Ovary (tissue), 9 donors: ENCODE data around the gene CACNA2D3. TPM values are rescaled to one million over a fixed set of nuclear protein-coding genes. Genes with fewer than 3 reads are reported as not detected.

Experiments
- DNase-seq, 5 donors: peaks; one replicate each; pipeline ENCODE4 v3.0.0-alpha.2; 2019 to 2020
- H3K27ac ChIP-seq, 2 donors: fragments of 200-600 bp; one replicate each; pipeline versions ENCODE4 v1.5.1 to v1.8.0; 2019 to 2022
- H3K27me3 ChIP-seq: fragments of 200-600 bp; one replicate; pipeline ENCODE4 v1.8.0; 2022
- H3K36me3 ChIP-seq: fragments of 200-600 bp; sonication (generic); one replicate; pipeline ENCODE4 v1.5.1; 2019
- H3K4me1 ChIP-seq: one replicate; pipeline ENCODE4 v1.8.1; 2013; ENCODE audit warnings: mild to moderate bottlenecking, moderate library complexity; ENCODE audit not compliant: insufficient read depth
- H3K4me3 ChIP-seq: fragments of 200-600 bp; sonication (generic); one replicate; pipeline ENCODE4 v1.5.1; 2017
- H3K9me3 ChIP-seq, 2 donors: fragments of 200-600 bp in 1 of 2; sonication (generic) in 1 of 2; one replicate each; pipeline versions ENCODE4 v1.5.1 to v1.8.1; 2013 to 2019; ENCODE audit warnings: mild to moderate bottlenecking in 1 of 2, moderate library complexity in 1 of 2
- EP300 ChIP-seq: sonication (generic); formaldehyde crosslinking; IDR thresholded peaks from one replicate; pipeline ENCODE4 v1.6.1; 2017; ENCODE audit warnings: antibody characterized with exemption
- POLR2A ChIP-seq: fragments of 450-650 bp; IDR thresholded peaks from one replicate; pipeline ENCODE4 v1.6.1; 2017; ENCODE audit warnings: antibody characterized with exemption, mild to moderate bottlenecking, moderate library complexity
- WGBS, 3 donors: extraction: QIAGEN DNeasy Blood & Tissue Kit in 1 of 3; methylation state at CpG; one replicate each; pipeline versions ENCODE4 v1.1.5 to v1.1.7; 2013 to 2017; 5-methylcytosine and 5-hydroxymethylcytosine counted together
- intact Hi-C, 4 donors: fragments of 100-400 bp; cut with DNase I; formaldehyde crosslinking; loops; one replicate each; pipeline versions ENCODE4 v1.11.0 to v1.15.1; 2022 to 2023
- polyA plus RNA-seq, 2 donors: library from polyadenylated mRNA; stranded (reverse); fragments of 200-250 nt in 1 of 2; fragments of 350-450 nt in 1 of 2; fragmentation: Illumina TruSeq in 1 of 2; extraction: RNeasy Lipid Tissue Mini Kit (QIAGEN cat#74804) in 1 of 2; gene quantifications; one replicate each; pipeline ENCODE4 v1.2.3, GENCODE V29; 2013 to 2014
- total RNA-seq, 7 donors: library from RNA; depleted of rRNA in 2 of 7; stranded (reverse); fragments of >200 nt in 2 of 7; fragmentation: NEBNext Ultra II Directional in 3 of 7; extraction: Animal tissue kit (Norgen Biotek cat#: 25700) in 3 of 7; gene quantifications; one replicate each; pipeline versions ENCODE4 v1.1.0 to v1.2.4, GENCODE V29; 2016 to 2023
- TF ChIP-seq, protein P1 (sequence below), 3 donors: fragments of 450-650 bp in 2 of 3; fragments of 200-600 bp in 1 of 3; IDR thresholded peaks; one replicate each; pipeline versions ENCODE4 v1.5.1 to v1.8.0; 2016 to 2022; ENCODE audit warnings: antibody characterized with exemption in 3 of 3, mild to moderate bottlenecking in 1 of 3
- donor health status: DM: no; HTN: no; CAD: no; lungs with moderate emphysema.
- donor health status: DM: no; HTN: no; CAD: no.
- donor health status: Bipolar disorder and iron deficiency.
- donor health status: DM: yes; HTN: yes; CAD: no.
- donor health status: DM: no; HTN: no; CAD: no.
- donor health status: DM: yes; HTN: yes; CAD: no.

Gene CACNA2D3
- total and polyA plus RNA-seq, 9 donors, result 2.0 to 10.1 (median 4.7) TPM

DNA sequence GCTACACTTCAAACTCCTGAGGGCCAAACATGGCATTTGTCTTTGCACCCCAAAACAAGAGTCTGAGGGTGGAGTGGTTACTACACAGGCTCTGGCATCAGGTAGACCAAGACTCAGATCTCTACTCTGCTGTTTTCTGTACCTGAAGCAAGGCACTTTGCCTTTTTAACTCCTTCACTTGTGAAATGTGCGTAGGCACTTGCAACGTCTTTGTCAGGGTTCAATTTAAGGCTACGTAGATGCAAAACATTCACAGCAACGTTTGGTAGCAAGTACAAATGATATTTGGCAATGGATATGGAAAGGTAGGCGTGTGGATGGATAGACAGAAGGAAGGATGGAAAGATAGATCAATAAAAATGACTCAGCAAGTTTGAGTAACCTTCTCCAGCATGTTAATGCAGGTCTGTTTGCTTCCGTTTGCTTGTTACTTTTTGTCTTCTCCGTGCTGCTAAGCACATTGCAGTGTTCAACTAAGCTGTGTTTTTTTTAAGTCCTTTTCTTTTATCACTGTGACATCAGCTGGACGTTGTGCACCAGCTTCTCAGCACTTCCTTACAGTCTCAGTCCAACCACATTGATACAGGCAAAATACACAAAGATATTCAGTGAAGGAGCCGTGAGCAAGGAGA, 704.8 kb downstream of the CACNA2D3 start:
- peaks cover 0 to 4% of the 10 kb centered on the region in 2 donors for H3K9me3 ChIP-seq
- TF ChIP-seq POLR2A (no peak), EP300 (no peak)
- TF ChIP-seq, protein P1, sequence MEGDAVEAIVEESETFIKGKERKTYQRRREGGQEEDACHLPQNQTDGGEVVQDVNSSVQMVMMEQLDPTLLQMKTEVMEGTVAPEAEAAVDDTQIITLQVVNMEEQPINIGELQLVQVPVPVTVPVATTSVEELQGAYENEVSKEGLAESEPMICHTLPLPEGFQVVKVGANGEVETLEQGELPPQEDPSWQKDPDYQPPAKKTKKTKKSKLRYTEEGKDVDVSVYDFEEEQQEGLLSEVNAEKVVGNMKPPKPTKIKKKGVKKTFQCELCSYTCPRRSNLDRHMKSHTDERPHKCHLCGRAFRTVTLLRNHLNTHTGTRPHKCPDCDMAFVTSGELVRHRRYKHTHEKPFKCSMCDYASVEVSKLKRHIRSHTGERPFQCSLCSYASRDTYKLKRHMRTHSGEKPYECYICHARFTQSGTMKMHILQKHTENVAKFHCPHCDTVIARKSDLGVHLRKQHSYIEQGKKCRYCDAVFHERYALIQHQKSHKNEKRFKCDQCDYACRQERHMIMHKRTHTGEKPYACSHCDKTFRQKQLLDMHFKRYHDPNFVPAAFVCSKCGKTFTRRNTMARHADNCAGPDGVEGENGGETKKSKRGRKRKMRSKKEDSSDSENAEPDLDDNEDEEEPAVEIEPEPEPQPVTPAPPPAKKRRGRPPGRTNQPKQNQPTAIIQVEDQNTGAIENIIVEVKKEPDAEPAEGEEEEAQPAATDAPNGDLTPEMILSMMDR (IDR thresholded peaks at IDR 0.05), result no peak
- WGBS, 3 donors, result 69 to 77% (median 75%) methylated on average over 9 of the region's 9 CpGs

DNA sequence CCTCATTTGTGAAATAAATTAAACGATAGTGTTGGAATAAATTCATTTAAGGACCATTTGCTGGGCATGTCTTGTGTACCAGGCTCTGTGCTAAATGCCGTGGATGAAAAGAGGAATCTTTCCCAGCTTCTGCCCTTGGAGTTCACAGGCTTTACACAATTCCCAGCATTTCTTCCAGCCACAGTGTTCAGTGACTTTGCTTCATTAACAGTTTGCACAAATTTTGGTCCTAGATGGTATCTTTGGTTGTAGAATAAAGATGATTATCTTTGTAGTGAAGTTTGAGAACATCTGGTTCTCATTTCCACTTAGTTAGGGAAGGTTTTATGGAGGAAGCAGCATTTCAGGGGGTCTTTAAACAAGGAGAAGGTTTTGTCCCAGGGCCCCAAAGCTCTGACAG, 705.4 kb downstream of the CACNA2D3 start:
- H3K4me3 ChIP-seq, result no peak overlapping the region
- H3K9me3 ChIP-seq, result peaks cover 0 to 4% of the 10 kb centered on the region in 2 donors
- TF ChIP-seq, protein P1 (IDR thresholded peaks at IDR 0.05), result no peak
- TF ChIP-seq EP300, result no peak
- TF ChIP-seq POLR2A, result no peak
- H3K36me3 ChIP-seq, result no peaks in the 10 kb centered on the region
- WGBS, 3 donors, result 74 to 85% (median 81%) methylated on average over 2 of the region's 2 CpGs
- no peaks in the 10 kb centered on the region for H3K27me3 ChIP-seq
- no peak overlapping the region for H3K27ac ChIP-seq
- no peaks in the 10 kb centered on the region for H3K4me1 ChIP-seq
- no peak for DNase-seq
- intact Hi-C loops, result no loop called here

More for the DNA sequence above, 704.8 kb downstream of the CACNA2D3 start:
- Histone ChIP-seq H3K4me1 (no peaks in the 10 kb centered on the region), H3K27me3 (no peaks in the 10 kb centered on the region), H3K36me3 (no peaks in the 10 kb centered on the region), H3K4me3 (no peak overlapping the region), H3K27ac (no peak overlapping the region)
- intact Hi-C loops, result no loop called here
- DNase-seq, result no peak

DNA sequence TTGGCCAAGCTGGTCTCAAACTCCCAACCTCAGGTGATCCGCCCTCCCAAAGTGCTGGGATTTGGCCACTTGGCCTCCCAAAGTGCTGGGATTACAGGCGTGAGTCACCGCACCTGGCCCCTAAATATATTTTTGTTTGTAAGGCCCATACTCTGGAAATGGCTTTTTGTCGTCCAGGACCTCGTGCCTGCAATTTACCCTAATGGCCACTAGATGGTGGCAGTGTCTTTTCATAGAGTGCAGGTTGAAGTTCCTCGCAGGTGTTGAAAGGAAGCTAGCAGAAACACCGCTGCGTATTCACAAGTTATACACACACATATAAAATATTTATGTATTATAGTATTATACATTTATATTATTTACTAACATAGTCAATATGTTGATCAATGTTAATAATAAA, 708.3 kb downstream of the CACNA2D3 start:
- 75 to 82% (median 75%) methylated on average over 8 of the region's 8 CpGs for WGBS, 3 donors
- Histone ChIP-seq H3K27ac (no peak overlapping the region), H3K4me3 (no peak overlapping the region), H3K27me3 (no peaks in the 10 kb centered on the region), H3K36me3 (no peaks in the 10 kb centered on the region), H3K4me1 (no peaks in the 10 kb centered on the region), H3K9me3 (peaks cover 0 to 4% of the 10 kb centered on the region in 2 donors)
- no peak for DNase-seq
- TF ChIP-seq POLR2A (no peak), EP300 (no peak)
- TF ChIP-seq, protein P1 (IDR thresholded peaks at IDR 0.05), result no peak
- intact Hi-C loops, result no loop called here

DNA sequence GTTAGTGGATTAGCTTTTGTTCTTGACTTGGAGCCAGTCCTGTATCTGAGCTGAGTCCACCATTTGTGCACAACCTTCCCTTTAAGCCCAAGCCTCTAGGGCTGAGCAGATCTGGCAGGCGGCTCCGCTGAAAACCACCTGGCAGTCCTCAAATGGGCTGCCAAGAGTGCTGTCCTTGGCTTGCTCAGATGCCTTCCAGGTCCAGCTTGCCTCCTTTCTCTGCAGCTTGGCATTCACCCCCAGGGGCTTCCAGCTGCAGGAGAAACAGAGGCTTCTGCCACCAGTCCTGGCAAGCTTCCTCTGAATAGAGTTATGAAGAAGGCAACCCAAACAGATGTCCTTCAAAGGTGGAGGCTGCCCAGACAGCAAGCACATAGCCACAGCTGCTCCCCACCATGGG, 708.8 kb downstream of the CACNA2D3 start:
- no peaks in the 10 kb centered on the region for H3K27me3 ChIP-seq
- no peak for DNase-seq
- peaks cover 0 to 4% of the 10 kb centered on the region in 2 donors for H3K9me3 ChIP-seq
- no peak overlapping the region for H3K27ac ChIP-seq
- WGBS, 3 donors, result 54 to 82% (median 63%) methylated on average over 2 of the region's 2 CpGs
- TF ChIP-seq EP300 (no peak), POLR2A (no peak)
- TF ChIP-seq, protein P1 (IDR thresholded peaks at IDR 0.05), result no peak
- no peak overlapping the region for H3K4me3 ChIP-seq
- intact Hi-C loops, result no loop called here
- H3K36me3 ChIP-seq, result no peaks in the 10 kb centered on the region
- H3K4me1 ChIP-seq, result no peaks in the 10 kb centered on the region
